Measurements from ENCODE around the gene ECHS1. TPM values are rescaled to one million over a fixed set of nuclear protein-coding genes. Genes with fewer than 3 reads are reported as not detected.

Gene ECHS1
- total and polyA plus RNA-seq, 2 donors (not counting 1 experiment from before 2014, with no cell fraction given): 19.3 to 29.5 TPM

- intact Hi-C loops (cut with micrococcal nuclease): loop anchor here (10.0 kb wide), 1 partner anchor 89 kb away; no protein-coding TSS in a partner anchor
- POLR2A ChIA-PET: interaction anchor here (1.2 kb wide), 1 partner anchor 16 kb away, joined by 10 read pairs; no protein-coding TSS in a partner anchor
- ATAC-seq (ENCODE audit: low read depth): no peak
- Histone ChIP-seq H4K20me1 (ENCODE audit: control insufficient read depth, insufficient read depth, low read length, poor library complexity, severe bottlenecking) (peaks cover 60% of the 10 kb centered on the region), H3K79me2 (ENCODE audit: control insufficient read depth, insufficient read depth, low read length) (peaks cover 40% of the 10 kb centered on the region), H3K9ac (ENCODE audit: low read length) (no peak overlapping the region), H3K27ac (ENCODE audit: low read length in 2 of 2) (peak overlapping the region in 1 of 2 donors; percentile 11), H3K27me3 (replicated peaks in 1 of 4; ENCODE audit: control extremely low read depth in 1 of 4, control insufficient read depth in 3 of 4, insufficient read depth in 4 of 4, low read length in 3 of 4) (no peaks in the 10 kb centered on the region), H3K9me3 (ENCODE audit: control extremely low read depth in 1 of 3, control insufficient read depth in 2 of 3, insufficient read depth in 1 of 3, low read length in 2 of 3) (peaks cover 4 to 9% (median 4%) of the 10 kb centered on the region in 3 donors), H2AFZ (ENCODE audit: insufficient read depth, low read depth, low read length, poor library complexity, severe bottlenecking) (no peak overlapping the region), H3K4me2 (replicated peaks; ENCODE audit: low read depth, low read length, poor library complexity, severe bottlenecking) (peak overlapping the region; percentile 12), H3K4me1 (ENCODE audit: control insufficient read depth in 2 of 2, insufficient read depth in 2 of 2, low read length in 2 of 2) (peaks cover 15 to 16% of the 10 kb centered on the region in 2 donors), H3K36me3 (replicated peaks in 1 of 2; ENCODE audit: control extremely low read depth in 1 of 2, control insufficient read depth in 1 of 2, extremely low read depth in 1 of 2, insufficient read depth in 2 of 2, low read length in 1 of 2) (peaks cover 13 to 61% of the 10 kb centered on the region in 2 experiments), H3K4me3 (ENCODE audit: control extremely low read depth in 1 of 5, extremely low read depth in 1 of 5, insufficient read depth in 1 of 5, low read depth in 2 of 5, low read length in 4 of 5) (no peak overlapping the region)
- Mint-ChIP-seq H3K4me1 (peaks cover 55% of the 10 kb centered on the region), H3K27ac (peak overlapping the region; percentile 56), H3K9me3 (ENCODE audit: insufficient read depth) (no peaks in the 10 kb centered on the region), H3K27me3 (no peaks in the 10 kb centered on the region), H3K4me3 (no peak overlapping the region)
- peak; percentile 8 for DNase-seq
- TF ChIP-seq CTCF (IDR thresholded peaks at IDR 0.05) (no peak), EZH2 (IDR thresholded peaks at IDR 0.05; ENCODE audit: borderline replicate concordance, insufficient read depth, low read depth, low read length, poor library complexity, severe bottlenecking) (no peak)
- 59% methylated on average over 6 of the region's 8 CpGs for WGBS (ENCODE audit: insufficient coverage)
- CTCF ChIA-PET: no interaction called here
These were observed 32.8 kb upstream of the ECHS1 start for GRCh38 chr10:133405844-133406527.

DNA sequence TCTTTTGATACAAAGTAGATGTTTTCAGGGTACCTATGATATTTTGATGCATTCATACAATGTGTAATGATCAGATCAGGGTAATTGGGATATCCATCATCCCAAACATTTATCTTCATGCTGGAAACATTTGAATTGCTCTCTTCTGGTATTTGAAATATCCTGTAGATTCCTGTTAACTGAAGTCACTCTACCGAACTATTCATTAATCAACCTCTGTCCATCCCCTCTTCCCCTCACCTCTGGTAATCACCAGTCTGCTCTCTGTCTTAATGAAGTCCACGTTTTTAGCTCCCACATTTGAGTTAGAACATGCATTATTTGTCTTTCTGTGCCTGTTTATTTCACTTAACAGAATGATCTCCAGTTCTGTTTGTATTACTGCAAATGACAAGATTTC, 32.1 kb upstream of the ECHS1 start:
- CTCF ChIA-PET: no interaction called here

More for the DNA sequence above, 32.1 kb upstream of the ECHS1 start:
- Mint-ChIP-seq H3K4me3 (no peak overlapping the region), H3K27me3 (no peaks in the 10 kb centered on the region), H3K4me1 (peaks cover 61% of the 10 kb centered on the region), H3K9me3 (ENCODE audit: insufficient read depth) (no peaks in the 10 kb centered on the region), H3K27ac (peak overlapping the region; percentile 51)
- TF ChIP-seq CTCF (IDR thresholded peaks at IDR 0.05): no peak
- TF ChIP-seq EZH2 (IDR thresholded peaks at IDR 0.05; ENCODE audit: borderline replicate concordance, insufficient read depth, low read depth, low read length, poor library complexity, severe bottlenecking): no peak
- WGBS (ENCODE audit: insufficient coverage): 100% methylated on average over 1 of the region's 2 CpGs
- Histone ChIP-seq H3K27me3 (replicated peaks in 1 of 4; ENCODE audit: control extremely low read depth in 1 of 4, control insufficient read depth in 3 of 4, insufficient read depth in 4 of 4, low read length in 3 of 4) (no peaks in the 10 kb centered on the region), H4K20me1 (ENCODE audit: control insufficient read depth, insufficient read depth, low read length, poor library complexity, severe bottlenecking) (peaks cover 65% of the 10 kb centered on the region), H3K9me3 (ENCODE audit: control extremely low read depth in 1 of 3, control insufficient read depth in 2 of 3, insufficient read depth in 1 of 3, low read length in 2 of 3) (peaks cover 0 to 6% (median 3%) of the 10 kb centered on the region in 3 donors), H3K4me2 (replicated peaks; ENCODE audit: low read depth, low read length, poor library complexity, severe bottlenecking) (no peak overlapping the region), H3K4me3 (ENCODE audit: control extremely low read depth in 1 of 5, extremely low read depth in 1 of 5, insufficient read depth in 1 of 5, low read depth in 2 of 5, low read length in 4 of 5) (no peak overlapping the region), H2AFZ (ENCODE audit: insufficient read depth, low read depth, low read length, poor library complexity, severe bottlenecking) (no peak overlapping the region), H3K27ac (ENCODE audit: low read length in 2 of 2) (no peak overlapping the region), H3K4me1 (ENCODE audit: control insufficient read depth in 2 of 2, insufficient read depth in 2 of 2, low read length in 2 of 2) (peaks cover 20 to 23% of the 10 kb centered on the region in 2 donors), H3K9ac (ENCODE audit: low read length) (no peak overlapping the region), H3K36me3 (replicated peaks in 1 of 2; ENCODE audit: control extremely low read depth in 1 of 2, control insufficient read depth in 1 of 2, extremely low read depth in 1 of 2, insufficient read depth in 2 of 2, low read length in 1 of 2) (peaks cover 13 to 53% of the 10 kb centered on the region in 2 experiments), H3K79me2 (ENCODE audit: control insufficient read depth, insufficient read depth, low read length) (peaks cover 33% of the 10 kb centered on the region)
- POLR2A ChIA-PET: interaction anchor here (1.2 kb wide), 1 partner anchor 15 kb away, joined by 10 read pairs; no protein-coding TSS in a partner anchor
- ATAC-seq (ENCODE audit: low read depth) (no peak), DNase-seq (no peak)
- intact Hi-C loops (cut with micrococcal nuclease): loop anchor here (10.0 kb wide), 1 partner anchor 90 kb away; no protein-coding TSS in a partner anchor

Measured in B cell (primary cell).